Trophoblast cell (in vitro differentiated cells and primary cell): ENCODE data around the gene HPSE2.
A peak's percentile ranks its signal among the peaks of the same experiment; 100 is the strongest.

Source experiments
- DNase-seq, 2 donors: peaks; one replicate each; pipeline ENCODE4 v3.0.0-alpha.2; 2016
- H2AFZ ChIP-seq: 2 replicates; pipeline ENCODE4 v1.6.1; 2013; ENCODE audit warnings: low read length, moderate library complexity, mild to moderate bottlenecking; ENCODE audit not compliant: insufficient read depth, poor library complexity
- H2AK5ac ChIP-seq: 2 replicates; pipeline ENCODE4 v1.6.1; 2013; ENCODE audit warnings: mild to moderate bottlenecking, low read length
- H2BK120ac ChIP-seq: 2 replicates; pipeline ENCODE4 v1.6.1; 2013; ENCODE audit warnings: low read length, mild to moderate bottlenecking, moderate library complexity; ENCODE audit not compliant: insufficient read depth, poor library complexity
- H2BK12ac ChIP-seq: 2 replicates; pipeline ENCODE4 v1.6.1; 2013; ENCODE audit warnings: mild to moderate bottlenecking, low read length, moderate library complexity
- H2BK5ac ChIP-seq: 2 replicates; pipeline ENCODE4 v1.6.1; 2013; ENCODE audit warnings: low read length, low read depth, moderate library complexity, mild to moderate bottlenecking; ENCODE audit not compliant: poor library complexity
- H3K14ac ChIP-seq: 2 replicates; pipeline ENCODE4 v1.6.1; 2013; ENCODE audit warnings: mild to moderate bottlenecking, low read length
- H3K18ac ChIP-seq: 2 replicates; pipeline ENCODE4 v1.6.1; 2013; ENCODE audit warnings: mild to moderate bottlenecking, low read length
- H3K23ac ChIP-seq: 2 replicates; pipeline ENCODE4 v1.6.1; 2013; ENCODE audit warnings: low read length
- H3K27ac ChIP-seq: 2 replicates; pipeline ENCODE4 v1.5.1; 2013; ENCODE audit warnings: low read depth, mild to moderate bottlenecking, inconsistent platforms, low read length, moderate library complexity
- H3K27me3 ChIP-seq: 2 replicates; pipeline ENCODE4 v1.6.1; 2013; ENCODE audit warnings: inconsistent platforms, mild to moderate bottlenecking, low read length, moderate library complexity; ENCODE audit not compliant: insufficient read depth
- H3K36me3 ChIP-seq, 2 experiments: 1 replicate in 1 of 2; 2 replicates in 1 of 2; pipeline ENCODE4 v1.6.1; 2013; ENCODE audit warnings: low read length in 2 of 2, mild to moderate bottlenecking in 2 of 2, moderate library complexity in 1 of 2; ENCODE audit not compliant: insufficient read depth in 2 of 2, control insufficient read depth in 1 of 2
- H3K4ac ChIP-seq: 2 replicates; pipeline ENCODE4 v1.6.1; 2013; ENCODE audit warnings: low read depth, mild to moderate bottlenecking, low read length, moderate library complexity
- H3K4me1 ChIP-seq, 2 experiments: 1 replicate in 1 of 2; 2 replicates in 1 of 2; pipeline ENCODE4 v1.6.1; 2013; ENCODE audit warnings: low read length in 2 of 2, mild to moderate bottlenecking in 2 of 2, moderate library complexity in 1 of 2; ENCODE audit not compliant: insufficient read depth in 2 of 2, control insufficient read depth in 1 of 2
- H3K4me2 ChIP-seq: 2 replicates; pipeline ENCODE4 v1.6.1; 2013; ENCODE audit warnings: inconsistent platforms, mild to moderate bottlenecking, low read length, moderate library complexity
- H3K4me3 ChIP-seq: 2 replicates; pipeline ENCODE4 v1.5.1; 2013; ENCODE audit warnings: mild to moderate bottlenecking, low read depth, low read length, inconsistent platforms
- H3K79me1 ChIP-seq: one replicate; pipeline ENCODE4 v1.6.1; 2013; ENCODE audit warnings: low read length
- H3K79me2 ChIP-seq: 2 replicates; pipeline ENCODE4 v1.6.1; 2013; ENCODE audit warnings: low read length, mild to moderate bottlenecking; ENCODE audit not compliant: control insufficient read depth, insufficient read depth, poor library complexity
- H3K9ac ChIP-seq: 2 replicates; pipeline ENCODE4 v1.6.1; 2013; ENCODE audit warnings: mild to moderate bottlenecking, low read length
- H3K9me3 ChIP-seq: 2 replicates; pipeline ENCODE4 v1.6.1; 2013; ENCODE audit warnings: low read depth, mild to moderate bottlenecking, control low read depth, inconsistent platforms, low read length; ENCODE audit not compliant: insufficient read depth
- H4K12ac ChIP-seq: 2 replicates; pipeline ENCODE4 v1.6.1; 2013; ENCODE audit warnings: low read depth, mild to moderate bottlenecking, low read length, moderate library complexity
- H4K8ac ChIP-seq: 2 replicates; pipeline ENCODE4 v1.6.1; 2013; ENCODE audit warnings: low read depth, mild to moderate bottlenecking, low read length, moderate library complexity
- H4K91ac ChIP-seq: one replicate; pipeline ENCODE4 v1.6.1; 2013; ENCODE audit warnings: low read depth, mild to moderate bottlenecking, low read length, moderate library complexity
- WGBS: extraction: QIAGEN DNeasy Blood & Tissue Kit; methylation state at CpG from one replicate; pipeline ENCODE4 v1.1.7; 2013; ENCODE audit warnings: missing lambda C conversion rate; ENCODE audit not compliant: insufficient read length, insufficient coverage; ENCODE audit errors: extremely low coverage; 5-methylcytosine and 5-hydroxymethylcytosine counted together

The HPSE2 gene

DNA sequence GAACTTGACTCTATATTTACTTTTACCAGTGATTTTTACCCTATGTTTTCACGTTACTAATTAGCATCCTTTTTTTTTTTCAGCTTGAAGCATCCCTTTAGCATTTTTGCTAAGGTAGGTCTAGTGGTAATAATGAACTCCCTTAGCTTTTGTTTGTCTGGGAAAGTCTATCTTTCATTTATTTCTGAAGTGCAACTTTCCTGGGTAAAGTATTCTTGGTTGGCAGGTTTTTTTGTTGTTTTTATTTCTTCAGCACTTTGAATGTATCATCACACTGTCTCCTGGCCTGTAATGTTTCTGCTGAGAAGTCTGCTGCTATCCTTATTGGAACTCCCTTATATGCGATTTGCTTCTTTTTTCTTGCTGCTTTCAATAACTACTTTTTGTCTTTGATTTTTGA, 639.2 kb downstream of the HPSE2 start:
- H3K4me3 ChIP-seq: no peak overlapping the region
- no peaks in the 10 kb centered on the region for H3K4me1 ChIP-seq
- no peak overlapping the region for H3K23ac ChIP-seq
- no peak overlapping the region for H3K27ac ChIP-seq
- H3K4ac ChIP-seq: no peak overlapping the region
- H4K12ac ChIP-seq: no peak overlapping the region
- H3K9me3 ChIP-seq: peaks cover 10% of the 10 kb centered on the region
- DNase-seq: no peak
- no peak overlapping the region for H2AFZ ChIP-seq
- H2AK5ac ChIP-seq: no peak overlapping the region
- no peak overlapping the region for H4K91ac ChIP-seq
- no peak overlapping the region for H3K9ac ChIP-seq
- H3K18ac ChIP-seq: no peak overlapping the region
- H3K79me2 ChIP-seq: no peaks in the 10 kb centered on the region
- H3K14ac ChIP-seq: no peak overlapping the region
- H3K27me3 ChIP-seq: no peaks in the 10 kb centered on the region
- H2BK5ac ChIP-seq: no peak overlapping the region
- no peak overlapping the region for H4K8ac ChIP-seq
- no peak overlapping the region for H3K4me2 ChIP-seq
- no peak overlapping the region for H2BK120ac ChIP-seq
- WGBS: no CpG with 5 or more reads among the region's 2 CpGs
- no peak overlapping the region for H2BK12ac ChIP-seq
- H3K79me1 ChIP-seq: no peaks in the 10 kb centered on the region
- H3K36me3 ChIP-seq: no peaks in the 10 kb centered on the region

DNA sequence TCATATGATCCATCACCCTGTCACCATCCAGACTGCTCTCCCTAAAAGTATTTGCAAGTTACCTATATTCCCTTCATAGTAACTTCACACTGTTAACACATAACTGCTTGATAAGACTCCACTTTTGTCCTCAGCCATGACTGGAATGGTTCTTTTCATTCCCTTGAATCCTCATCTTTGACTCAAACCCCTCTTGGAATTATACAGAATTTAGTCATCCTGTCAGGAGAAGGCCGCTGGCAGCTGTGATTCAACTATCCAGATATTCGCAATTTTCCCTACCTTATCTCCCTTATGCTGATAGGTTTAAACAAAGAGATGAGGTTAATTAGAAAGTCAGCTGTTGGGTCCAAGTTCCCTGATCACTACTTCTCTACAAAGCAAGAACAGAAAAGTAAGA, 646.0 kb downstream of the HPSE2 start:
- no peak overlapping the region for H3K4me3 ChIP-seq
- no peak overlapping the region for H4K12ac ChIP-seq
- no peak overlapping the region for H4K91ac ChIP-seq
- no peak overlapping the region for H3K23ac ChIP-seq
- no peaks in the 10 kb centered on the region for H3K36me3 ChIP-seq
- no peaks in the 10 kb centered on the region for H3K79me1 ChIP-seq
- H2BK5ac ChIP-seq: no peak overlapping the region
- no peak overlapping the region for H3K9ac ChIP-seq
- H2AK5ac ChIP-seq: no peak overlapping the region
- DNase-seq: peak; percentile 72 to 93
- no peak overlapping the region for H2BK120ac ChIP-seq
- WGBS: no CpG with 5 or more reads among the region's 2 CpGs
- H3K4ac ChIP-seq: no peak overlapping the region
- H3K4me1 ChIP-seq: no peaks in the 10 kb centered on the region
- no peak overlapping the region for H2AFZ ChIP-seq
- no peak overlapping the region for H3K4me2 ChIP-seq
- H3K27me3 ChIP-seq: no peaks in the 10 kb centered on the region
- H3K18ac ChIP-seq: no peak overlapping the region
- H2BK12ac ChIP-seq: no peak overlapping the region
- H3K79me2 ChIP-seq: no peaks in the 10 kb centered on the region
- H4K8ac ChIP-seq: no peak overlapping the region
- H3K9me3 ChIP-seq: no peaks in the 10 kb centered on the region
- H3K14ac ChIP-seq: no peak overlapping the region
- no peak overlapping the region for H3K27ac ChIP-seq

DNA sequence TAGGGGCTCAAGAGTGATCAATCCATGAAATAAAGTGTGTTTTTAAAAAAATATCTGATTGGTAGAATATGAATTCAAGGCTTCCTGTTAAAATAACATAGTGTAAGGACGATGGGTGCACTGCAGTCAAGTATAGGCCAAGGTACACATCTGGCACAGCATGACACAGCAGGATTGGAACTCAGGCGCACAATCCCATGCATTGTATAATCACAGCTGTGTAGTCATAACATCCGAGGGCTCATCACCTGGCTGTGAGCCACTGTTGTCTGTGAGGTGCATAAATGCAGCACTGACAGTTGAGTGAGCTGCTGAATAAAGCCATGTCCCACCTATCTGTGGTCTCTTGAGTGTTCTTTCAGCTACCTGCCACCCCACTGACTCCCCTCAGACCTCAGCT, 646.6 kb downstream of the HPSE2 start:
- Histone ChIP-seq H3K4me2 (no peak overlapping the region), H3K23ac (no peak overlapping the region), H2AK5ac (no peak overlapping the region), H4K12ac (no peak overlapping the region), H2BK12ac (no peak overlapping the region), H3K27ac (no peak overlapping the region), H4K91ac (no peak overlapping the region), H3K27me3 (no peaks in the 10 kb centered on the region), H3K9me3 (no peaks in the 10 kb centered on the region), H3K36me3 (no peaks in the 10 kb centered on the region), H3K4me3 (no peak overlapping the region), H3K14ac (no peak overlapping the region), H3K79me2 (no peaks in the 10 kb centered on the region), H4K8ac (no peak overlapping the region), H2BK120ac (no peak overlapping the region), H3K4me1 (no peaks in the 10 kb centered on the region), H3K4ac (no peak overlapping the region), H2AFZ (no peak overlapping the region), H3K18ac (no peak overlapping the region), H3K9ac (no peak overlapping the region), H3K79me1 (no peaks in the 10 kb centered on the region), H2BK5ac (no peak overlapping the region)
- no CpG with 5 or more reads among the region's 3 CpGs for WGBS
- DNase-seq: peak; percentile 76 to 85

DNA sequence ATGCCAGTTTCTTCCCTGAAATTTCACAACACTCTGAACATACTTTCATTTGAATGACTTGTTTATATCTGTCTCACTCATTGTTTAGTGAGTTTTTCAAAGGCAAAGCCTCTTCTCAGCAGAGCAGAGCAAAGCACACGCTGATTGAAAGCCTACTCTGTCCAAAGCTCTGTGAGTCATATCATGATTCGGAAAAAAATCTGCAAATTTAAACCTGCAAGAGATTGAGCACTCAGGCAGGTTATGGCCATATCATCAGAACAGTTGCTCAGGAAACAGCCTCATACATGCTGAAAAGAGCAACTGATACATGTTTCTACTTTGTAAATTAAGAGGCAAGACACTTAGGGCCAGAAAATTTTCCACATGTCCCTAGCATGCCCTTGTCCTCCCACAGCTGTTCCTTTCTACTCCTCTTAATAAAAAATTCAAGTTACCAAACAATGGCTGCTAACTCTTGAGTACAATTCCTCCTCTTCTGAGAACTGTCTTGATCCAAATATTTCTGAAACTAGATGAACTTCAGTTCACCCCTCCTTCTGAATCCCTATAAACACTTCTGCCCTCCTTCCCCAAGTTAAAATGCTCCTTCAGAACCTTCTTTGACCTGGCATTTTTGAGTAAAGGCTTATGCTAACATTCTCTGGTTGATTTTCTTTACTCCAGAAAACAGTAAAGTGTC, 648.4 kb downstream of the HPSE2 start:
- H3K4me3 ChIP-seq: no peak overlapping the region
- H4K91ac ChIP-seq: no peak overlapping the region
- H2AFZ ChIP-seq: no peak overlapping the region
- H4K8ac ChIP-seq: no peak overlapping the region
- no peak overlapping the region for H3K9ac ChIP-seq
- no peaks in the 10 kb centered on the region for H3K79me1 ChIP-seq
- no peaks in the 10 kb centered on the region for H3K9me3 ChIP-seq
- no peak overlapping the region for H3K23ac ChIP-seq
- no peak overlapping the region for H2BK120ac ChIP-seq
- WGBS: no CpG with 5 or more reads among the region's 2 CpGs
- H3K4me1 ChIP-seq: no peaks in the 10 kb centered on the region
- H2BK12ac ChIP-seq: no peak overlapping the region
- no peak overlapping the region for H3K14ac ChIP-seq
- no peaks in the 10 kb centered on the region for H3K79me2 ChIP-seq
- no peak overlapping the region for H2AK5ac ChIP-seq
- no peaks in the 10 kb centered on the region for H3K27me3 ChIP-seq
- H3K4me2 ChIP-seq: no peak overlapping the region
- H3K18ac ChIP-seq: no peak overlapping the region
- no peaks in the 10 kb centered on the region for H3K36me3 ChIP-seq
- H3K27ac ChIP-seq: no peak overlapping the region
- DNase-seq: no peak
- no peak overlapping the region for H2BK5ac ChIP-seq
- H4K12ac ChIP-seq: no peak overlapping the region
- no peak overlapping the region for H3K4ac ChIP-seq
